GM23338 (cell line): Measurements from ENCODE around the gene ZBTB49. TPM values are rescaled to one million over a fixed set of nuclear protein-coding genes. Genes with fewer than 3 reads are reported as not detected.

Source experiments
- EZH2 ChIP-seq: fragments of 200-600 bp; sonication (generic); IDR thresholded peaks from one replicate; pipeline ENCODE4 v1.8.0; 2017; ENCODE audit warnings: antibody characterized with exemption, mild to moderate bottlenecking, low read depth; ENCODE audit not compliant: unreplicated experiment
- EZH2phosphoT487 ChIP-seq: fragments of 200-600 bp; sonication (generic); IDR thresholded peaks from one replicate; pipeline ENCODE4 v1.8.1; 2018; ENCODE audit warnings: antibody characterized with exemption; ENCODE audit not compliant: unreplicated experiment
- JUNB ChIP-seq: IDR thresholded peaks from one replicate; pipeline ENCODE4 v1.6.1; 2016; ENCODE audit warnings: antibody characterized with exemption; ENCODE audit not compliant: unreplicated experiment
- NANOG ChIP-seq: IDR thresholded peaks from 2 replicates; pipeline ENCODE4 v1.6.1; 2016; ENCODE audit warnings: antibody characterized with exemption, borderline replicate concordance
- POLR2AphosphoS5 ChIP-seq: IDR thresholded peaks from 2 replicates; pipeline ENCODE4 v1.6.1; 2016; ENCODE audit warnings: antibody characterized with exemption, low read depth
- STAT1 ChIP-seq: IDR thresholded peaks from one replicate; pipeline ENCODE4 v1.6.1; 2016; ENCODE audit warnings: antibody characterized with exemption; ENCODE audit not compliant: unreplicated experiment
- ZNF114 ChIP-seq: fragments of 250-450 bp; sonication (Bioruptor Pico); IDR thresholded peaks from 2 replicates; pipeline ENCODE4 v1.5.0; 2020; ENCODE audit warnings: mild to moderate bottlenecking, moderate library complexity
- polyA plus RNA-seq: library from polyadenylated mRNA; unstranded; fragments of >200 nt; fragmentation: Nextera tagmentation; extraction: Ambion mirVana; gene quantifications from 2 replicates; pipeline ENCODE4 v1.2.1, GENCODE V29; 2016
- total RNA-seq: library from RNA; depleted of rRNA; stranded (reverse); fragments of >200 nt; shearing (Covaris generic); gene quantifications from 2 replicates; pipeline ENCODE4 v1.2.3, GENCODE V29; 2014
- TF ChIP-seq, protein P1 (sequence below): fragments of 250-450 bp; sonication (Bioruptor Pico); IDR thresholded peaks from 2 replicates; pipeline ENCODE4 v1.5.0; 2020; ENCODE audit warnings: mild to moderate bottlenecking, moderate library complexity
- TF ChIP-seq, protein P2 (sequence below), 2 experiments: fragments of 200-600 bp in 1 of 2; sonication (generic) in 1 of 2; conservative IDR thresholded peaks; 2 replicates each; pipeline versions ENCODE4 v1.5.1 to v1.6.1; 2016 to 2017; ENCODE audit warnings: antibody characterized with exemption in 2 of 2, low read depth in 2 of 2, mild to moderate bottlenecking in 2 of 2, moderate library complexity in 1 of 2
- TF ChIP-seq, protein P3 (sequence below): IDR thresholded peaks from one replicate; pipeline ENCODE4 v1.6.1; 2018; ENCODE audit warnings: antibody characterized with exemption; ENCODE audit not compliant: unreplicated experiment

The ZBTB49 gene
- total and polyA plus RNA-seq, 2 experiments from 2014 or later: 4.1 to 6.0 TPM

DNA sequence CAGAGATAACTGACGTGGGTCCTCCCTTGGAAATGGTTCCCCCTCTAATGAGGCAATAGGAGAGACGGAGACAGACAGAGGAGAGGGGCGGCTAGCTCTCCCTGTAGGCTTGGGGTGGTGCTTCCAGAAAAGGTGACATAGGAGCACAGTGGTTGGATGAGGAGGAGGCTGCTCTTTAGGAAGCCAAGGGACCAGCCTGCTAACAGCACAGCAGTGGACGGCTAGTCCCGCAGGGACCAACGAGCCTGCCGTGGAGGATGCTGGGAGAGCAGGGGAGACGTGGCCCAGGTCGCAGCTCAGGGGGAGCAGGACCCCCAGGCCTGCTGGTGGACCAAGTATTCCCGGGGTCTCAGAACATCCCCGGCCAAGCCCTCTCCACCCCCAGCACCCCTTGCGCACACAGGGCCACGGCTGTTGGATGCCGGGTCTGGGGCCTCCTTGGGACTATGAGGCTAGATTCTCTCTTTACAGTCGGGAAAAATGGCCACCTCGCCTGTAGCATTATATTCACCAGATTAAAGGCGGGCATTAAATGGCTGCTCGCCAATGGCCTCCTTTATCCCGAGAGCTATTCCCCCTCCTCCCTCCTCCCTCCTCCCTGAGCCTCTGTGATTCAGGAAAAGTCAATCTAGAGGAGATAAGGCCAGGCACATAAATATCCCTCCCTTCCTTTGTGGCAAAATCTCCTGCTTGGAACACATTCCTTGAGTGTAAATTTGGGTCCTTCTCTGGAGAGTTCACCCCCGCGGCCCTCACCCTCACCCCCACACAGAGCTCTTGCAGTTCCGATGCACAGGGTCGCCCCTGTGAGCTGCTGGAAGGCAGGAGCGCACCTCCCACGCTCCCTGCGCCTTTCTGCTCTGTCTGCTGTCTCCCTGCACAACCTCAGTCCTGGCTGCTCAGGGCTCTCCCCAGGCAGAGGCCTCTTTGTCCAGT is 66.3 kb downstream of the ZBTB49 start (continued):
- TF ChIP-seq, protein P1, sequence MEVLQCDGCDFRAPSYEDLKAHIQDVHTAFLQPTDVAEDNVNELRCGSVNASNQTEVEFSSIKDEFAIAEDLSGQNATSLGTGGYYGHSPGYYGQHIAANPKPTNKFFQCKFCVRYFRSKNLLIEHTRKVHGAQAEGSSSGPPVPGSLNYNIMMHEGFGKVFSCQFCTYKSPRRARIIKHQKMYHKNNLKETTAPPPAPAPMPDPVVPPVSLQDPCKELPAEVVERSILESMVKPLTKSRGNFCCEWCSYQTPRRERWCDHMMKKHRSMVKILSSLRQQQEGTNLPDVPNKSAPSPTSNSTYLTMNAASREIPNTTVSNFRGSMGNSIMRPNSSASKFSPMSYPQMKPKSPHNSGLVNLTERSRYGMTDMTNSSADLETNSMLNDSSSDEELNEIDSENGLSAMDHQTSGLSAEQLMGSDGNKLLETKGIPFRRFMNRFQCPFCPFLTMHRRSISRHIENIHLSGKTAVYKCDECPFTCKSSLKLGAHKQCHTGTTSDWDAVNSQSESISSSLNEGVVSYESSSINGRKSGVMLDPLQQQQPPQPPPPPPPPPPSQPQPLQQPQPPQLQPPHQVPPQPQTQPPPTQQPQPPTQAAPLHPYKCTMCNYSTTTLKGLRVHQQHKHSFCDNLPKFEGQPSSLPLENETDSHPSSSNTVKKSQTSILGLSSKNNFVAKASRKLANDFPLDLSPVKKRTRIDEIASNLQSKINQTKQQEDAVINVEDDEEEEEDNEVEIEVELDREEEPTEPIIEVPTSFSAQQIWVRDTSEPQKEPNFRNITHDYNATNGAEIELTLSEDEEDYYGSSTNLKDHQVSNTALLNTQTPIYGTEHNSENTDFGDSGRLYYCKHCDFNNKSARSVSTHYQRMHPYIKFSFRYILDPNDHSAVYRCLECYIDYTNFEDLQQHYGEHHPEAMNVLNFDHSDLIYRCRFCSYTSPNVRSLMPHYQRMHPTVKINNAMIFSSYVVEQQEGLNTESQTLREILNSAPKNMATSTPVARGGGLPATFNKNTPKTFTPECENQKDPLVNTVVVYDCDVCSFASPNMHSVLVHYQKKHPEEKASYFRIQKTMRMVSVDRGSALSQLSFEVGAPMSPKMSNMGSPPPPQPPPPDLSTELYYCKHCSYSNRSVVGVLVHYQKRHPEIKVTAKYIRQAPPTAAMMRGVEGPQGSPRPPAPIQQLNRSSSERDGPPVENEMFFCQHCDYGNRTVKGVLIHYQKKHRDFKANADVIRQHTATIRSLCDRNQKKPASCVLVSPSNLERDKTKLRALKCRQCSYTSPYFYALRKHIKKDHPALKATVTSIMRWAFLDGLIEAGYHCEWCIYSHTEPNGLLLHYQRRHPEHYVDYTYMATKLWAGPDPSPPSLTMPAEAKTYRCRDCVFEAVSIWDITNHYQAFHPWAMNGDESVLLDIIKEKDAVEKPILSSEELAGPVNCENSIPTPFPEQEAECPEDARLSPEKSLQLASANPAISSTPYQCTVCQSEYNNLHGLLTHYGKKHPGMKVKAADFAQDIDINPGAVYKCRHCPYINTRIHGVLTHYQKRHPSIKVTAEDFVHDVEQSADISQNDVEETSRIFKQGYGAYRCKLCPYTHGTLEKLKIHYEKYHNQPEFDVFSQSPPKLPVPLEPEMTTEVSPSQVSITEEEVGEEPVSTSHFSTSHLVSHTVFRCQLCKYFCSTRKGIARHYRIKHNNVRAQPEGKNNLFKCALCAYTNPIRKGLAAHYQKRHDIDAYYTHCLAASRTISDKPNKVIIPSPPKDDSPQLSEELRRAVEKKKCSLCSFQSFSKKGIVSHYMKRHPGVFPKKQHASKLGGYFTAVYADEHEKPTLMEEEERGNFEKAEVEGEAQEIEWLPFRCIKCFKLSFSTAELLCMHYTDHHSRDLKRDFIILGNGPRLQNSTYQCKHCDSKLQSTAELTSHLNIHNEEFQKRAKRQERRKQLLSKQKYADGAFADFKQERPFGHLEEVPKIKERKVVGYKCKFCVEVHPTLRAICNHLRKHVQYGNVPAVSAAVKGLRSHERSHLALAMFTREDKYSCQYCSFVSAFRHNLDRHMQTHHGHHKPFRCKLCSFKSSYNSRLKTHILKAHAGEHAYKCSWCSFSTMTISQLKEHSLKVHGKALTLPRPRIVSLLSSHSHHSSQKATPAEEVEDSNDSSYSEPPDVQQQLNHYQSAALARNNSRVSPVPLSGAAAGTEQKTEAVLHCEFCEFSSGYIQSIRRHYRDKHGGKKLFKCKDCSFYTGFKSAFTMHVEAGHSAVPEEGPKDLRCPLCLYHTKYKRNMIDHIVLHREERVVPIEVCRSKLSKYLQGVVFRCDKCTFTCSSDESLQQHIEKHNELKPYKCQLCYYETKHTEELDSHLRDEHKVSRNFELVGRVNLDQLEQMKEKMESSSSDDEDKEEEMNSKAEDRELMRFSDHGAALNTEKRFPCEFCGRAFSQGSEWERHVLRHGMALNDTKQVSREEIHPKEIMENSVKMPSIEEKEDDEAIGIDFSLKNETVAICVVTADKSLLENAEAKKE (CRISPR knock-in tag): no peak
- no peak for TF ChIP-seq NANOG
- no peak for TF ChIP-seq EZH2
- no peak for TF ChIP-seq EZH2phosphoT487
- TF ChIP-seq JUNB: no peak
- TF ChIP-seq, protein P2, sequence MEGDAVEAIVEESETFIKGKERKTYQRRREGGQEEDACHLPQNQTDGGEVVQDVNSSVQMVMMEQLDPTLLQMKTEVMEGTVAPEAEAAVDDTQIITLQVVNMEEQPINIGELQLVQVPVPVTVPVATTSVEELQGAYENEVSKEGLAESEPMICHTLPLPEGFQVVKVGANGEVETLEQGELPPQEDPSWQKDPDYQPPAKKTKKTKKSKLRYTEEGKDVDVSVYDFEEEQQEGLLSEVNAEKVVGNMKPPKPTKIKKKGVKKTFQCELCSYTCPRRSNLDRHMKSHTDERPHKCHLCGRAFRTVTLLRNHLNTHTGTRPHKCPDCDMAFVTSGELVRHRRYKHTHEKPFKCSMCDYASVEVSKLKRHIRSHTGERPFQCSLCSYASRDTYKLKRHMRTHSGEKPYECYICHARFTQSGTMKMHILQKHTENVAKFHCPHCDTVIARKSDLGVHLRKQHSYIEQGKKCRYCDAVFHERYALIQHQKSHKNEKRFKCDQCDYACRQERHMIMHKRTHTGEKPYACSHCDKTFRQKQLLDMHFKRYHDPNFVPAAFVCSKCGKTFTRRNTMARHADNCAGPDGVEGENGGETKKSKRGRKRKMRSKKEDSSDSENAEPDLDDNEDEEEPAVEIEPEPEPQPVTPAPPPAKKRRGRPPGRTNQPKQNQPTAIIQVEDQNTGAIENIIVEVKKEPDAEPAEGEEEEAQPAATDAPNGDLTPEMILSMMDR (conservative IDR thresholded peaks at IDR 0.05; ENCODE audit: low read depth in 2 of 2): no peak
- TF ChIP-seq POLR2AphosphoS5: no peak
- no peak for TF ChIP-seq STAT1
- TF ChIP-seq, protein P3, sequence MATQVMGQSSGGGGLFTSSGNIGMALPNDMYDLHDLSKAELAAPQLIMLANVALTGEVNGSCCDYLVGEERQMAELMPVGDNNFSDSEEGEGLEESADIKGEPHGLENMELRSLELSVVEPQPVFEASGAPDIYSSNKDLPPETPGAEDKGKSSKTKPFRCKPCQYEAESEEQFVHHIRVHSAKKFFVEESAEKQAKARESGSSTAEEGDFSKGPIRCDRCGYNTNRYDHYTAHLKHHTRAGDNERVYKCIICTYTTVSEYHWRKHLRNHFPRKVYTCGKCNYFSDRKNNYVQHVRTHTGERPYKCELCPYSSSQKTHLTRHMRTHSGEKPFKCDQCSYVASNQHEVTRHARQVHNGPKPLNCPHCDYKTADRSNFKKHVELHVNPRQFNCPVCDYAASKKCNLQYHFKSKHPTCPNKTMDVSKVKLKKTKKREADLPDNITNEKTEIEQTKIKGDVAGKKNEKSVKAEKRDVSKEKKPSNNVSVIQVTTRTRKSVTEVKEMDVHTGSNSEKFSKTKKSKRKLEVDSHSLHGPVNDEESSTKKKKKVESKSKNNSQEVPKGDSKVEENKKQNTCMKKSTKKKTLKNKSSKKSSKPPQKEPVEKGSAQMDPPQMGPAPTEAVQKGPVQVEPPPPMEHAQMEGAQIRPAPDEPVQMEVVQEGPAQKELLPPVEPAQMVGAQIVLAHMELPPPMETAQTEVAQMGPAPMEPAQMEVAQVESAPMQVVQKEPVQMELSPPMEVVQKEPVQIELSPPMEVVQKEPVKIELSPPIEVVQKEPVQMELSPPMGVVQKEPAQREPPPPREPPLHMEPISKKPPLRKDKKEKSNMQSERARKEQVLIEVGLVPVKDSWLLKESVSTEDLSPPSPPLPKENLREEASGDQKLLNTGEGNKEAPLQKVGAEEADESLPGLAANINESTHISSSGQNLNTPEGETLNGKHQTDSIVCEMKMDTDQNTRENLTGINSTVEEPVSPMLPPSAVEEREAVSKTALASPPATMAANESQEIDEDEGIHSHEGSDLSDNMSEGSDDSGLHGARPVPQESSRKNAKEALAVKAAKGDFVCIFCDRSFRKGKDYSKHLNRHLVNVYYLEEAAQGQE: no peak
- no peak for TF ChIP-seq ZNF114 (CRISPR knock-in tag)
